ENCODE results near the gene HINFP. TPM values are rescaled to one million over a fixed set of nuclear protein-coding genes. Genes with fewer than 3 reads are reported as not detected.

The HINFP gene, protein sequence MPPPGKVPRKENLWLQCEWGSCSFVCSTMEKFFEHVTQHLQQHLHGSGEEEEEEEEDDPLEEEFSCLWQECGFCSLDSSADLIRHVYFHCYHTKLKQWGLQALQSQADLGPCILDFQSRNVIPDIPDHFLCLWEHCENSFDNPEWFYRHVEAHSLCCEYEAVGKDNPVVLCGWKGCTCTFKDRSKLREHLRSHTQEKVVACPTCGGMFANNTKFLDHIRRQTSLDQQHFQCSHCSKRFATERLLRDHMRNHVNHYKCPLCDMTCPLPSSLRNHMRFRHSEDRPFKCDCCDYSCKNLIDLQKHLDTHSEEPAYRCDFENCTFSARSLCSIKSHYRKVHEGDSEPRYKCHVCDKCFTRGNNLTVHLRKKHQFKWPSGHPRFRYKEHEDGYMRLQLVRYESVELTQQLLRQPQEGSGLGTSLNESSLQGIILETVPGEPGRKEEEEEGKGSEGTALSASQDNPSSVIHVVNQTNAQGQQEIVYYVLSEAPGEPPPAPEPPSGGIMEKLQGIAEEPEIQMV
- total RNA-seq, result 17.1 and 21.2 TPM in 2 replicates

DNA sequence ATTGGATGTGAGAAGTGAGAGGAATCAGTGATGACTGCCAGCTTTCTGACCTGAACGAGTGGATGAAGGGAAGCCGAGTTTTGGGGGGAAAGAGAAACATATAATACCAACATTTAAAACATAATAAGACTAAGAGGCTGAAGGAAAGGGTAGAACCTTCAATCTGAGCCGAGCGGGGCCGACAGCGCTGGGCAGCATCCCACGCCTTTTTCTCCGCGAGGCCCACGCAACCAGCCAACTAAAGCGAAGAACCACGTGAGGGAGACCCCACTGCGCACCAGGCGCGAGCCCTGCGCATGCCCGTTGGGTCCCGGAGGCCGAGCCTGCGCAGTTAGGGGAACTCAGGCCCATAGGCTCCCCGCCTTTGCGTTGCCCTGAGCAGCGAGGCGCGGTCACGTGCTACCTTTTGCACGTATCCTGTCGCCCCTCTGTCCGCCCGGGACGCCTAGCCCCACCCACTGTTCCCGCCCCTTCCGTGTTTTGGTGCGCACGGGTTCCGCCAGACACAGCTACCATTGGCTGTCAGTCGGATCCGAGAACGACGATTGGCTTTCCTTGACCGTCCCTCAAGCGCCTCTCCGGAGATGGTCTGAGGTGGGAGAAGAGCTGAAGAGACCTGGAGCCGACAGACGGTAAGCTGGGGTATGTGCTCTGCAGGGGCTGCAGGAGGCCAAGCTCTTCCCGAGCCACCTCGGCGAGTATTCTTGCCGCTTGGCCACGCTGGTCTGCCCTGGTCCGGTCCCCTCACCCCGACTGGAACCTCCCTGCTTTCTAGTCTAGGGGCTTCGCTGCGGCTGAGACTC, at the start of gene HINFP:
Gene HINFP (plus strand): TSS at position 573 of the 803 bp plus-strand sequence. CDS start 5,365 bp downstream, outside the sequence.

DNA sequence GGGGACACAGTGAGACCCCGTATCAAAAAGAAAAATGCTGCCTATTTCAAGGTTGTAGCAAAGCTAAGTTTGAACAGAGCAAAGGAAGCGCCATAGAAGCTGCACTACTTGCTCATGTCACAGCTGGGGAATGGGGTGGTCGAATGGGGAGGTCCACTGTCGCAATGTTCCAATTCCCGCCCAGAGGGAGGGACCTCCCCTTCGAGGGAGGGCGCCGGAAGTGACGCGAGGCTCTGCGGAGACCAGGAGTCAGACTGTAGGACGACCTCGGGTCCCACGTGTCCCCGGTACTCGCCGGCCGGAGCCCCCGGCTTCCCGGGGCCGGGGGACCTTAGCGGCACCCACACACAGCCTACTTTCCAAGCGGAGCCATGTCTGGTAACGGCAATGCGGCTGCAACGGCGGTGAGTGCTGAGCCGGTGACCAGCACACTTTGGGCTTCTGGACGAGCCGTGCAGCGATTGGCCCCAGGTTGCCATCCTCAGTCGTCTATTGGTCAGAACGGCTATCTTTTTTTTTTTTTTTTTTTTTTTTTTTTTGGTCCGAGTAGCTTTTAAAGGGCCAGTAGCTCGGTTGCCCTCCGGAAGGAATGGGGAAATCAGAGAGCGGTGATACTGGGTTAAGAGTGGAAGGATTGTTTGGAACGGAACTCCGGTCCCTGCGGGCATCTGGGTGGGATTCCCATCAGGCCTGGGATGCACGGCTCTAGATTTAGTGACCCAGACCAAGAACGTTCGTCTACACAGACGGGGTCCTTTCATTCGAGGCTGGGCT, 36.5 kb upstream of the HINFP start, which contains the start of gene HMBS:
Gene HMBS (plus strand): TSS at position 219 of the 774 bp plus-strand sequence. CDS start 153 bp downstream, at position 372.

DNA sequence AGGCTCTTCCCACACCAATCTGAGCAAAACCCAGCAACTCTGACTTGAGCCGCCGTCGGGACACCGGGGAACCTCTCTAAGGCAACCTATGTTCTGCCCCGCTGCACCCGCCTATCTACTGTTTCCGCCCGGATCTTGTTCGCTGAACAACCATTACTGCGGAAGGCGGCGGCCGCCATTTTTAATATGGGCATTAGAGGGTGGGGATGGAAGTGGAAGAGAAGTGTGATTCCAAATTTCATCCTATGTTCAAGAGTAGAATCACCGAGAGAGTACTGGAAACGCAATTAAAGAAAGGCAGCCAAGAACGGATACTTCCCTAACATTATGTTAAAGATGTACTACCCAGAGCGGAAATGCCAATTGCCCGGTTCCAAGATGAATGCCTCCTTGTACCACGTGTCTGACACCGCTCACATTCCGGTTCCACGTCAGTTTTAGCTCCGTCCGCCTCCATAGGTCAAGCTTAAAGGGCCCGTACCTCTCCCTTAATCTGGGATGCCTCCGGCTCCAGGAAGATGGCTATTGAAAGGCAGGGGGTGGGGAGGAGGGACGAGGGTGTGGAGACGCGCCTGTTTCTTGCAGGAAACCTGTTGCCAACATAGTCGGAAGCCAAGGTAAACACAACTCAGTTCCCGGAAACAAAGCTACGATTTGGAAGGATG, 19.5 kb upstream of the HINFP start, which contains the start of gene DPAGT1:
Gene DPAGT1 (minus strand): TSS at position 95 of the 665 bp plus-strand sequence. CDS start 198 bp downstream, outside the sequence.

DNA sequence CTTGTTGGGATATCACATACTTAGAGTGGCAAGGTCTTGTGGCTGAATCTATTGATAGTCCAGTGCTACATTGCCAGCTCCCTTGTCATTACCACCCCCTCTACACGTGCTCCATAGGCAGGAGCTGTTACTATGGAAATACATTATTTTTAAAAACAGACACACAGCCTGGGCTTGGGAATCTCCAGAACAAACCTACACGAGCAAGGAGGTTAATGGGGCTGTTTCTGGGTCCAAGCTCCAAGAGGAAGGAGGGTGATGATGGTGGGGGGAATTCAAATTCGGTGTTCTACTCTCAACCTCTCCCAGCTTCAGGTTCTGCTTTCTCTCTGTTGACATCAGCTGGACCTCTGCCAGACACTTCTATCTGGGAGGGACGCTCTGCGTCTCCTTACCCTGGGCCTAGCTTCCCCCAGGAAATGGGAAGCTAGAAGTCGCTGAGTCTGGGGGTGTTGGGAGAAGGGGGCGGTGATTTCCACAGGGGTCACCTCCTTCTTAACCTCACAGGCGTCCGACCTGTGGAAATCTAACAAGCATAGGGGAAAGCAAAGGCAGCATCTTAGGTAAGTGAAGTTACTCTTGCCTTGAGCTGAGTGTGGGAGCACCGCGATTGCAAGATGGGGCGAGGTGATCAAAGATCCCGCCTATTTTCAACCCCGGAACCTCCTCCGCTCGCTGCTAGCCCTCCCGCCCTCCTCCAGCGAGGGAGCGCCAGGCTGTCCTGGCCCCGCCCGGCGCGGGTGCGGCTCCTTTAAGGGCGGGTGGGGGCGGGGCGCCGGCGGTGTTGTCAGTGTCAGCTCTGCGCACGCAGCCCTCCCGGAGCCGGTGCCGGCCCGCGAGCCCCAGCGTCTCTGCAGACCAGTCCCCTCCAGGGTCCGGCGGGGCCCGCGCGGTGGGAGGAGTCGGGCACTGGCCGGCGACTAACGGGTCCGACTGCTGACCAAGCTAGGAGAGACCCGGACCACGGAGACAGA, 14.5 kb upstream of the HINFP start, which contains the start of gene C2CD2L:
Gene C2CD2L (plus strand): TSS at position 781 of the 974 bp plus-strand sequence. CDS start 398 bp downstream, outside the sequence.

DNA sequence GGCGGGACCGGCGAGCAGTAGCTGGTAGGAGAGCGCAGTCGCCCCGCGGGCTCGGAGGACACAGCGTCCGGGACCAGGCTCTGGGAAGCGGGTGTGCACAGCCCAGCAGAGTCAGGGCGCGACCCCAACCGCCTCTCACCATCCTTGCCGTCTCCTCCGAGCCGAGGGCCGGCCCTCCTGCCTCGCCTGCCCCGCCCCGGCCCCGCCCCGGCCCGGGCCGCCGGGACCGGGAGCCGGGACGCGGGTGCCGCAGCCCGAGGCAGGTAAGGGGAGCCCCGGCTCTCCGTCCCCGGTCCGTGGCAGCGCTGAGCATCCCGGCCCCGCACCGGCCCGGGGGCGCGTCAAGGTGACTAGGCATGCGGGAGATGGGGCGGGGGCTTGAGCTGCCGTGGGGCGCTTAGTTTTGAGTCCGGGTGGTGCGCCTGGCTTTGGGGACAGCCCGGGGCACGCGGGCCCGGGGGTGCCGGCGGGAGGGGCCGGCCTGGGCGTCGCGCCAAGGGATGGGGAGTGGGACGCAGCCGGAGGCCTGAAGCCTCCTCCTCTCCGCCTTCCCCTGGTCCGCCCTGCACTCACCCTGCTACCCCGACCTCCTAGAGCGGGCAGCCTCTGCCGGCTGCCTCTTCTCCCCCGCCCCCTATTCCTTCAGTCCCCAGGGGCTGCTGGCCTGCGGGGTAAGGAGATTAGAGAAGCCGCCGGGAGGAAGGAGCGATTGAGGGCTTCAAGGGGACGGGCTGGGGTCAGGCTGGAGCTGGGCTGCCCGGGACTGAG, 27.8 kb downstream of the HINFP start, which contains the start of gene ABCG4:
Gene ABCG4 (plus strand): TSS at position 35 of the 768 bp plus-strand sequence. CDS start 914 bp downstream, outside the sequence.

DNA sequence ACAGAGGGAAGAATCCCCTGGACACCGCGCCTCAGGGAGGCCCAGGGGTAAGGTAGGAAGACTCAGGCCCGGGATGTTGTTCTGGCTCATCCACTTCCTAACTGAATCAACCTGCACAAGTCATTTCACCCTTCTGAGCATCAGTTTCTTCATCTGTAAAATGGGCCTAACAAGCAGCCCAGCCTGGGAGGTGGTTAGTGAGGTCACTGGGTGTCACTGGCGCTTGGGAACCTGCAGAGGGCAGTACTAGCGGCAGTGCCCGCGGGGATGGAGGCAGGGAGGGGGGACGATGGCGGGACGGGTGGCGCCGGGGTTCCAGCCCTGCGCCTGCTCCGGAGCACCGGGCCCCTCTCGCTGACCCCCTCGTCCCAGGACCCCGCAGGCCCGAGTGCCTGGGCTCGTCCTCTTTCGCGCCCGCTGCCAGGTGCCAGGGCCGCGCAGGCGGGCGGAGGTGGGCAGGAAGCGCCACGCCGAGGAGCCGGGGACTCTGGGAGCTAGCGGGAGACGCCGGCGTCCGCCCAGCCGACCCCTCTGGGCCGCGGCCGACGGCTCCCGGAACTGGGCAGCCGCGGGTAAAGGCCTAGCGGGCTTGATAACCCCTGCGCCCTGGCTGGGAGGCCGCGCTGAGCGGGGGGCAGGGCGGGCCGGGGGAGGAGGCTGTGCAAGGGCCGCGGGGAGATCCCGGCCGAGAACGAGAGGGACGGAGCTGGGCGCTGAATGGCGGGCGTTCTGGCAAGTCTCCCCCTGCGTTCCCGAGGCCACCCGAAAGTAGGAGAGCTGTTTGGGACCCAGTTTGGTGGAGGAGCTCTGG, 47.3 kb downstream of the HINFP start, which contains the start of gene NLRX1:
Gene NLRX1 (plus strand): TSS at position 255 of the 811 bp plus-strand sequence. CDS start 2,679 bp downstream, outside the sequence.

Other genes starting within 250 kb of the HINFP start
- not detected in 2 replicates for gene CXCR5, start 237.7 kb upstream of the HINFP start, total RNA-seq
- gene BCL9L, start 195.7 kb upstream of the HINFP start, total RNA-seq, result 59.4 and 59.8 TPM in 2 replicates
- gene UPK2, start 165.3 kb upstream of the HINFP start, total RNA-seq, result not detected in 2 replicates
- gene FOXR1, start 149.8 kb upstream of the HINFP start, total RNA-seq, result not detected in 2 replicates
- gene CENATAC, start 123.4 kb upstream of the HINFP start, total RNA-seq, result 15.1 and 19.9 TPM in 2 replicates
- gene RPS25, start 103.2 kb upstream of the HINFP start, total RNA-seq, result 196 and 318 TPM in 2 replicates
- 71.3 and 76.6 TPM in 2 replicates for gene TRAPPC4, start 102.8 kb upstream of the HINFP start, total RNA-seq
- gene SLC37A4, start 90.7 kb upstream of the HINFP start, total RNA-seq, result 9.2 and 10.3 TPM in 2 replicates
- 152 and 198 TPM in 2 replicates for gene HYOU1, start 64.4 kb upstream of the HINFP start, total RNA-seq
- gene VPS11, start 53.8 kb upstream of the HINFP start, total RNA-seq, result 27.8 and 35.3 TPM in 2 replicates
- 7.7 and 12.6 TPM in 2 replicates for gene HMBS, start 36.7 kb upstream of the HINFP start, total RNA-seq
- gene DPAGT1, start 19.7 kb upstream of the HINFP start, total RNA-seq, result 37.1 and 42.5 TPM in 2 replicates
- gene C2CD2L, start 14.2 kb upstream of the HINFP start, total RNA-seq, result 4.1 and 8.5 TPM in 2 replicates
- 0.40 and 1.0 TPM in 2 replicates for gene ABCG4, start 27.5 kb downstream of the HINFP start, total RNA-seq
- gene NLRX1, start 47.1 kb downstream of the HINFP start, total RNA-seq, result 23.8 and 29.7 TPM in 2 replicates
- gene NHERF4, start 63.9 kb downstream of the HINFP start, total RNA-seq, result not detected in 2 replicates
- gene CBL, start 84.8 kb downstream of the HINFP start, total RNA-seq, result 11.9 and 16.2 TPM in 2 replicates
- 46.1 and 72.5 TPM in 2 replicates for gene MCAM, start 195.6 kb downstream of the HINFP start, total RNA-seq
- 15.2 and 15.6 TPM in 2 replicates for gene RNF26, start 212.9 kb downstream of the HINFP start, total RNA-seq
- 15.8 and 24.9 TPM in 2 replicates for gene C1QTNF5, start 219.3 kb downstream of the HINFP start, total RNA-seq
- gene MFRP, start 225.1 kb downstream of the HINFP start, total RNA-seq, result not detected in 2 replicates